ENCODE results near the gene PHYHD1. TPM values are rescaled to one million over a fixed set of nuclear protein-coding genes. Genes with fewer than 3 reads are reported as not detected.

The PHYHD1 gene
- total and polyA plus RNA-seq, 2 of the 13 experiments (the other 11 are each of a cell fraction or from before 2014, with no cell fraction given) = 10.6 to 25.3 TPM

- TF ChIP-seq REST (IDR thresholded peaks at IDR 0.05; ENCODE audit: borderline replicate concordance in 1 of 2, low read depth in 1 of 2, low read length in 2 of 2) (0 out of 4 replicates have a peak, but pooled peaks of 1 of the 2 experiments have one; percentile 11), NFAT5 (CRISPR knock-in tag; IDR thresholded peaks at IDR 0.05) (no peak), NCOA2 (CRISPR knock-in tag; IDR thresholded peaks at IDR 0.05) (peak; percentile 12; the same call in 1 of the 2 replicates), HBP1 (CRISPR knock-in tag; IDR thresholded peaks at IDR 0.05; ENCODE audit: low read depth) (no peak), SOX6 (IDR thresholded peaks at IDR 0.05) (no peak), SOX6 (CRISPR knock-in tag; IDR thresholded peaks at IDR 0.05) (peak; percentile 53; the same call in 1 of the 2 replicates), MXD4 (CRISPR knock-in tag; IDR thresholded peaks at IDR 0.05) (peak; percentile 51; the same call in 1 of the 2 replicates), ZSCAN25 (CRISPR knock-in tag; IDR thresholded peaks at IDR 0.05) (peak; percentile 65), ZNF280D (CRISPR knock-in tag; IDR thresholded peaks at IDR 0.05) (peak; percentile 26), RBM39 (IDR thresholded peaks at IDR 0.05; ENCODE audit: low read depth, low read length, poor library complexity, severe bottlenecking) (peak; percentile 51), ZNF549 (CRISPR knock-in tag; IDR thresholded peaks at IDR 0.05) (no peak), TIGD3 (CRISPR knock-in tag; IDR thresholded peaks at IDR 0.05; ENCODE audit: borderline replicate concordance) (no peak)
Observed at GRCh38 chr9:128881884-128882676, 38.7 kb upstream of the PHYHD1 start, which contains the start of the genes KYAT1 and LRRC8A (continued).
